ENCODE data around the gene F2RL3. TPM values are rescaled to one million over a fixed set of nuclear protein-coding genes. Genes with fewer than 3 reads are reported as not detected.
"Not testable (repeated sequence)": the region's sequence is repeated elsewhere in the genome, so short reads cannot be mapped to it uniquely, and the experiment has no call there.

F2RL3 gene
- total RNA-seq, 2 experiments from 2014 or later = not detected

DNA sequence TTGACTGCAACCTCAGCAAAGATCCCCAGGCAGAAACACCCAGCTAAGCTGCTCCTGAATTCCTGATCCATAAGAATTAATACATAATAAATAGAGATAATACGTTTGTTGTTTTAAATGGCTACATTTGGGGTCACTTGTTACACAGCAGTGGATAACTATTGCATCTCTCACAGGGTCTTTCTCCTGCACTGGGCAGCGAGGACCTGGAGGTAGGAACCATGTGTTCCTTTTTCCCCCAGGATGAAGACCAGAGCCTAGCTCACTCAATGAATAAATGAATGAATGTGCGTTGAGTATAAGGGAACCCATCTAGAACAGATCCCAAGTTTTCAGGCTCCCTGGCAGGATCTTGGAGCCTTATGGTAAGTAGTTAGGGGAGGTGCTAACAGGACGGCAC, 30.7 kb downstream of the F2RL3 start:
- H3K27me3 Mint-ChIP-seq = peaks cover 4% of the 10 kb centered on the region
- peaks cover 5% of the 10 kb centered on the region for H3K9me3 Mint-ChIP-seq
- no peak overlapping the region for H3K4me3 Mint-ChIP-seq
- H3K27ac Mint-ChIP-seq = no peak overlapping the region
- no peaks in the 10 kb centered on the region for H3K36me3 Mint-ChIP-seq
- DNase-seq = no peak
- no peaks in the 10 kb centered on the region for H3K4me1 Mint-ChIP-seq

GRCh38 chr19:16920816-16921529, 32.2 kb downstream of the F2RL3 start:
- Mint-ChIP-seq H3K27ac (no peak overlapping the region), H3K4me1 (no peaks in the 10 kb centered on the region), H3K27me3 (peaks cover 4% of the 10 kb centered on the region), H3K36me3 (no peaks in the 10 kb centered on the region), H3K4me3 (no peak overlapping the region), H3K9me3 (peaks cover 7% of the 10 kb centered on the region)
- no peak for DNase-seq

- Mint-ChIP-seq H3K27me3 (peaks cover 4% of the 10 kb centered on the region), H3K9me3 (peaks cover 12% of the 10 kb centered on the region)
- no peak for DNase-seq
Measured at GRCh38 chr19:16921766-16922591, 33.2 kb downstream of the F2RL3 start.

DNA sequence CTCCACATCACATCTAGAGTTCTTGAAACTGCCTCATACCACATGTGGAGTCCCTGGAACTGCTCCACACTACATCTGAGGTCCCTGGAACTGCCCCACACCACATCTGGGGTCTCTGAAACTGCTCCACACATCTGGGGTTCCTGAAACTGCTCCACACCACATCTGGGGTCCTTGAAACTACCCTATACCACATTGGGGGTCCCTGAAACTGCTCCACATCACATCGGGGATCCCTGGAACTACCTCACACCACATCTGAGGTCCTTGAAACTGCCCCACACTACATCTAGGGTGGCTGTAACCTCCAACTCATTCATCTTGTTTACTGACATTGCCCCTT, 33.8 kb downstream of the F2RL3 start:
- H3K4me1 Mint-ChIP-seq = no peaks in the 10 kb centered on the region
- H3K36me3 Mint-ChIP-seq = no peaks in the 10 kb centered on the region
- peak overlapping the region; percentile 30 for H3K27ac Mint-ChIP-seq
- H3K4me3 Mint-ChIP-seq = no peak overlapping the region
- peaks cover 12% of the 10 kb centered on the region for H3K9me3 Mint-ChIP-seq
- no peaks in the 10 kb centered on the region for H3K27me3 Mint-ChIP-seq
- no peak for DNase-seq

More at GRCh38 chr19:16921766-16922591, 33.2 kb downstream of the F2RL3 start:
- H3K27ac Mint-ChIP-seq = peak overlapping the region; percentile 30
- H3K36me3 Mint-ChIP-seq = no peaks in the 10 kb centered on the region
- H3K4me3 Mint-ChIP-seq = no peak overlapping the region
- no peaks in the 10 kb centered on the region for H3K4me1 Mint-ChIP-seq

DNA sequence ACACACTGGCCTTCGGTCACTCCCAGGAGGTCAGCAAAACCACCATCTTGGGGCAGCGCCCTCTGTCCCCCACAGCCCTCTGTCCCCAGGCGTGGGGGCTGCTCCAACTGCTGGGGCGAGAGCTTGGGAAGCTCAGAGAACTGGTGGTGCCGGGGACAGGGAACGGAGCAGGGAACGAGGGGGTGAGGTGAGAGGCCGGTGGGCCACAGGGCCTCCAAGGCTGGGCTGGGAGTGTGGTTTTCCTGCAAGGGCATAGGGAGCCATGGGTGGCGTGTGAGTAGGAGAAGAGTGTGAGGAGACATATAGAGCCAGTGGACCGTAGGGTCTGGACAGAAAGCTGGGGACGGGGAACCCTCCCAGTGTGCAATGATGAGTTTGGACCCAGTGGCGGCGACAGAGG, 34.1 kb downstream of the F2RL3 start:
- no peak for DNase-seq
- H3K27me3 Mint-ChIP-seq = peaks cover 1% of the 10 kb centered on the region
- no peaks in the 10 kb centered on the region for H3K4me1 Mint-ChIP-seq
- H3K4me3 Mint-ChIP-seq = no peak overlapping the region
- peaks cover 12% of the 10 kb centered on the region for H3K9me3 Mint-ChIP-seq
- no peak overlapping the region for H3K27ac Mint-ChIP-seq
- no peaks in the 10 kb centered on the region for H3K36me3 Mint-ChIP-seq

- H3K36me3 Mint-ChIP-seq = no peaks in the 10 kb centered on the region
- no peak overlapping the region for H3K27ac Mint-ChIP-seq
Measured at GRCh38 chr19:16927883-16928282, 39.1 kb downstream of the F2RL3 start.

GRCh38 chr19:16928351-16928750, 39.6 kb downstream of the F2RL3 start:
- no peaks in the 10 kb centered on the region for H3K4me1 Mint-ChIP-seq
- H3K27ac Mint-ChIP-seq = no peak overlapping the region
- H3K36me3 Mint-ChIP-seq = no peaks in the 10 kb centered on the region
- H3K9me3 Mint-ChIP-seq = peaks cover 11% of the 10 kb centered on the region
- H3K4me3 Mint-ChIP-seq = no peak overlapping the region
- H3K27me3 Mint-ChIP-seq = peaks cover 9% of the 10 kb centered on the region
- DNase-seq = no peak

More at GRCh38 chr19:16927883-16928282, 39.1 kb downstream of the F2RL3 start:
- no peak for DNase-seq
- Mint-ChIP-seq H3K27me3 (peaks cover 9% of the 10 kb centered on the region), H3K9me3 (peaks cover 10% of the 10 kb centered on the region), H3K4me3 (no peak overlapping the region), H3K4me1 (no peaks in the 10 kb centered on the region)

- H3K9me3 Mint-ChIP-seq = peaks cover 16% of the 10 kb centered on the region
- no peak overlapping the region for H3K4me3 Mint-ChIP-seq
- H3K27ac Mint-ChIP-seq = no peak overlapping the region
- H3K4me1 Mint-ChIP-seq = no peaks in the 10 kb centered on the region
- peaks cover 9% of the 10 kb centered on the region for H3K27me3 Mint-ChIP-seq
- no peaks in the 10 kb centered on the region for H3K36me3 Mint-ChIP-seq
- no peak for DNase-seq
Measured at GRCh38 chr19:16928916-16929315, 40.1 kb downstream of the F2RL3 start.

- no peak overlapping the region for H3K4me3 Mint-ChIP-seq
- H3K36me3 Mint-ChIP-seq = peaks cover 2% of the 10 kb centered on the region
- peaks cover 9% of the 10 kb centered on the region for H3K27me3 Mint-ChIP-seq
- H3K4me1 Mint-ChIP-seq = no peaks in the 10 kb centered on the region
- H3K9me3 Mint-ChIP-seq = peaks cover 21% of the 10 kb centered on the region
- no peak for DNase-seq
- H3K27ac Mint-ChIP-seq = no peak overlapping the region
Measured at GRCh38 chr19:16930753-16931152, 42.0 kb downstream of the F2RL3 start.

GRCh38 chr19:16931306-16931705, 42.5 kb downstream of the F2RL3 start:
- no peak overlapping the region for H3K4me3 Mint-ChIP-seq
- H3K4me1 Mint-ChIP-seq = no peaks in the 10 kb centered on the region
- H3K27ac Mint-ChIP-seq = no peak overlapping the region
- DNase-seq = no peak
- peaks cover 21% of the 10 kb centered on the region for H3K9me3 Mint-ChIP-seq
- peaks cover 9% of the 10 kb centered on the region for H3K27me3 Mint-ChIP-seq
- H3K36me3 Mint-ChIP-seq = peaks cover 2% of the 10 kb centered on the region

DNA sequence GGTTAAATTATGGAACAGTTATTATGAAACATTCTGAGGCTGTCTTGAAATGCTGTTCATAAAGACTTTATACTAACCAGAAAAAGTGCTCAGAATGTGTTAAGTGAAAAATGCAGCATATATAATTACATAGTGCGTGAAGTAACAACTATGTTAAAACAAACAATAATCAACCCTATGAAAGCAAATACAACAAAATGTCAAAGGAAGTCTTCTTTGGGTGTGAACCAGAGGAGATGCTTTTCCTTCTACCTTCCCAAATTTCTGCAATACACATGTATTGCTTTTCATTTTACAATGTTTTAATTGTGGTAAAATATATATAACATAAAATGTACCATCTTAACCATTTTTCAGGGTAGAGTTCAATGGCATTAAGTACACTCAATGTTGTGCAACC, 45.7 kb downstream of the F2RL3 start:
- no peak for DNase-seq
- no peaks in the 10 kb centered on the region for H3K4me1 Mint-ChIP-seq
- peaks cover 2% of the 10 kb centered on the region for H3K36me3 Mint-ChIP-seq
- H3K4me3 Mint-ChIP-seq = no peak overlapping the region
- H3K27me3 Mint-ChIP-seq = no peaks in the 10 kb centered on the region
- peaks cover 16% of the 10 kb centered on the region for H3K9me3 Mint-ChIP-seq
- H3K27ac Mint-ChIP-seq = no peak overlapping the region

GRCh38 chr19:16936901-16937300, 48.1 kb downstream of the F2RL3 start:
- no peak overlapping the region for H3K27ac Mint-ChIP-seq
- H3K4me1 Mint-ChIP-seq = no peaks in the 10 kb centered on the region
- peaks cover 16% of the 10 kb centered on the region for H3K9me3 Mint-ChIP-seq
- no peak for DNase-seq
- peaks cover 2% of the 10 kb centered on the region for H3K36me3 Mint-ChIP-seq
- no peaks in the 10 kb centered on the region for H3K27me3 Mint-ChIP-seq
- no peak overlapping the region for H3K4me3 Mint-ChIP-seq

- not testable (repeated sequence) for DNase-seq, H3K27ac Mint-ChIP-seq, H3K4me3 Mint-ChIP-seq, H3K27me3 Mint-ChIP-seq, H3K36me3 Mint-ChIP-seq, H3K4me1 Mint-ChIP-seq
- H3K9me3 Mint-ChIP-seq = peaks cover 16% of the 10 kb centered on the region
Measured at GRCh38 chr19:16937796-16938195, 49.0 kb downstream of the F2RL3 start.

DNA sequence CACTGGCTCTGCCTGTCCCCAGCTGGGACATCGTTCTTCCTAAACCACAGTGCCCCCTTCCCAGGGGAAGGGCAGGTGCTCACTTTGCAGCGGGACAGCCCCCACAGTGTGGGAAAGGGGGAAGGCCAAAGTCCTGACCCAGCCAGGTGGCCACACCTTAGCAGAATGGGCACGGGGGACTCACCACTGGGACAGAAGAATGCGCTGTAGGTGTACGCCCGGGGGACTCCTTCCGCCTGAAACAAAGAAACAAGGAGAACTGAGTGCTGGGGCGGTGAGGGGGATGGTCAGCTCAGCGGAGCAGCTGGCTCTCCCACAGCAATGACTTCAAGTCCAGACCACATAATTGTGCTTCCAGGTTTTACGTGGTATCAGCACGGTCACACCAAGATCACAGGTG, 49.4 kb downstream of the F2RL3 start:
- Mint-ChIP-seq H3K27ac (no peak overlapping the region), H3K4me1 (no peaks in the 10 kb centered on the region), H3K4me3 (no peak overlapping the region), H3K9me3 (peaks cover 16% of the 10 kb centered on the region), H3K27me3 (no peaks in the 10 kb centered on the region), H3K36me3 (peaks cover 2% of the 10 kb centered on the region)
- no peak for DNase-seq

DNA sequence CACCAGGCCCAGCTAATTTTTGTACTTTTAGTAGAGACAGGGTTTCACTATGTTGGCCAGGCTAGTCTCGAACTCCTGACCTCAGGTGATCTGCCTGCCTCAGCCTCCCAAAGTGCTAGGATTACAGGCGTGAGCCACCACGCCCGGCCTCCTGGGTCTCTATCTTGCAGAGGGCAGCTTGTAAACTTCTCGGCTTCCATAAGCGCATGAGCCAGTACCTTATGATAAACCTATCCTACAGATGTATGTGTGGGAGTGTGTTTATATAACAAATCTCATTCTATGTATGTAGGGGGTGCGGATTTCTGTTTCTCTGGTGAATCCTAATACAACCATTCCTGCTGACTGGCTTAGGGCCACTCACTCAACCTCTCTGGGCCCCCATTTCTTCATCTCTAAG, 51.3 kb downstream of the F2RL3 start:
- H3K36me3 Mint-ChIP-seq, H3K4me1 Mint-ChIP-seq, H3K4me3 Mint-ChIP-seq, H3K27ac Mint-ChIP-seq, DNase-seq, H3K9me3 Mint-ChIP-seq, H3K27me3 Mint-ChIP-seq: not testable (repeated sequence)

GRCh38 chr19:16940626-16941025, 51.8 kb downstream of the F2RL3 start:
- no peaks in the 10 kb centered on the region for H3K27me3 Mint-ChIP-seq
- H3K9me3 Mint-ChIP-seq = no peaks in the 10 kb centered on the region
- no peak overlapping the region for H3K4me3 Mint-ChIP-seq

More at GRCh38 chr19:16940626-16941025, 51.8 kb downstream of the F2RL3 start:
- no peak for DNase-seq
- H3K36me3 Mint-ChIP-seq = no peaks in the 10 kb centered on the region
- no peaks in the 10 kb centered on the region for H3K4me1 Mint-ChIP-seq
- H3K27ac Mint-ChIP-seq = no peak overlapping the region

Measured in activated naive CD8-positive, alpha-beta T cell treated with anti-CD3 and anti-CD28 coated beads for 36 hours (primary cell).